ENCODE results near the gene ZBTB25. TPM values are rescaled to one million over a fixed set of nuclear protein-coding genes. Genes with fewer than 3 reads are reported as not detected.

ZBTB25 gene
- polyA plus RNA-seq, 1 donor (not counting 4 experiments of a cell fraction or from before 2014, with no cell fraction given): 6.8 TPM

DNA sequence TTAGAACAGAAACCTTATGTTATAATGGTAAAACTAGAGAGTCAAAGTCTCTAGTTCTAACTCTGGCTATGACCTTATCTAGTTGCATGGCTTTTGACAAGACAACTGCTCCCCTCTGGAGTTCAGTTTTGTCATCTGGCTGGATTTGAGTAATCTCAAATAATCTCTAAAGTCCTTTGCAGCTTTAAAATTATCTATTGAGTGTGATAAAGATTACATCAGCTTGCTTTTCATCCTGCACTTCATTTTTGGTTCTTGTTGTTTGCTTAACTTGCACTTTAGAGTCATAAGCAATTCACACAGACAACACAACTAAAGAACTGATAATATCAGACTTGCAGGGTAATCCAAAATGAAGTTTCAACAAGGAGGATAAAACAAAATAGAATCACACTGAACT lies 36.1 kb downstream of the ZBTB25 start:
- Histone ChIP-seq H3K27ac (ENCODE audit: control insufficient read depth, insufficient read depth, low read length) (no peak overlapping the region), H2AFZ (ENCODE audit: control insufficient read depth, low read length) (no peak overlapping the region), H3K79me2 (ENCODE audit: control insufficient read depth, insufficient read depth, low read length) (no peaks in the 10 kb centered on the region), H3K4me2 (ENCODE audit: control insufficient read depth, extremely low read depth, insufficient read depth, low read depth, low read length) (no peak overlapping the region), H3K4me1 (ENCODE audit: control insufficient read depth, extremely low read depth, insufficient read depth, low read length) (peaks cover 13% of the 10 kb centered on the region), H3K9me3 (ENCODE audit: control insufficient read depth, low read depth, low read length) (no peaks in the 10 kb centered on the region), H3K27me3 (ENCODE audit: control insufficient read depth, extremely low read depth, insufficient read depth, low read length) (no peaks in the 10 kb centered on the region), H3K4me3 (ENCODE audit: control insufficient read depth in 2 of 3, extremely low read depth in 1 of 3, insufficient read depth in 2 of 3, low read depth in 1 of 3, low read length in 3 of 3) (no peak overlapping the region), H3K36me3 (ENCODE audit: control insufficient read depth in 2 of 2, extremely low read depth in 1 of 2, insufficient read depth in 2 of 2, low read length in 2 of 2) (no peaks in the 10 kb centered on the region), H3K9ac (ENCODE audit: control insufficient read depth, extremely low read depth, insufficient read depth, low read length) (no peak overlapping the region), H4K20me1 (ENCODE audit: control insufficient read depth, extremely low read depth, insufficient read depth, low read length) (no peaks in the 10 kb centered on the region), H3K9me1 (ENCODE audit: control insufficient read depth, extremely low read depth, insufficient read depth, low read length) (no peaks in the 10 kb centered on the region)
- dilution Hi-C loops (cut with MboI; ENCODE audit: extremely low pct_ligation_motif_present, low sequenced_read_pairs): no loop called here
- no peak for FAIRE-seq
- no peak for DNase-seq (ENCODE audit: low read depth, low spot score)
- TF ChIP-seq EZH2 (IDR thresholded peaks at IDR 0.05; ENCODE audit: low read length): no peak
- TF ChIP-seq, protein P1, sequence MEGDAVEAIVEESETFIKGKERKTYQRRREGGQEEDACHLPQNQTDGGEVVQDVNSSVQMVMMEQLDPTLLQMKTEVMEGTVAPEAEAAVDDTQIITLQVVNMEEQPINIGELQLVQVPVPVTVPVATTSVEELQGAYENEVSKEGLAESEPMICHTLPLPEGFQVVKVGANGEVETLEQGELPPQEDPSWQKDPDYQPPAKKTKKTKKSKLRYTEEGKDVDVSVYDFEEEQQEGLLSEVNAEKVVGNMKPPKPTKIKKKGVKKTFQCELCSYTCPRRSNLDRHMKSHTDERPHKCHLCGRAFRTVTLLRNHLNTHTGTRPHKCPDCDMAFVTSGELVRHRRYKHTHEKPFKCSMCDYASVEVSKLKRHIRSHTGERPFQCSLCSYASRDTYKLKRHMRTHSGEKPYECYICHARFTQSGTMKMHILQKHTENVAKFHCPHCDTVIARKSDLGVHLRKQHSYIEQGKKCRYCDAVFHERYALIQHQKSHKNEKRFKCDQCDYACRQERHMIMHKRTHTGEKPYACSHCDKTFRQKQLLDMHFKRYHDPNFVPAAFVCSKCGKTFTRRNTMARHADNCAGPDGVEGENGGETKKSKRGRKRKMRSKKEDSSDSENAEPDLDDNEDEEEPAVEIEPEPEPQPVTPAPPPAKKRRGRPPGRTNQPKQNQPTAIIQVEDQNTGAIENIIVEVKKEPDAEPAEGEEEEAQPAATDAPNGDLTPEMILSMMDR (optimal IDR thresholded peaks at IDR 0.05 in 1 of 3, IDR thresholded peaks at IDR 0.05 in 1 of 3, conservative IDR thresholded peaks at IDR 0.05 in 1 of 3; ENCODE audit: extremely low read depth in 1 of 3, insufficient read depth in 2 of 3, low read length in 3 of 3): no peak

GRCh38 chr14:64467101-64467500 lies 36.5 kb downstream of the ZBTB25 start:
- no peak overlapping the region for H2AFZ ChIP-seq (ENCODE audit: control insufficient read depth, low read length)
- H3K4me3 ChIP-seq (ENCODE audit: control insufficient read depth in 2 of 3, extremely low read depth in 1 of 3, insufficient read depth in 2 of 3, low read depth in 1 of 3, low read length in 3 of 3): no peak overlapping the region
- H3K4me1 ChIP-seq (ENCODE audit: control insufficient read depth, extremely low read depth, insufficient read depth, low read length): peaks cover 13% of the 10 kb centered on the region
- peaks cover 0 to 1% of the 10 kb centered on the region in 2 experiments for H3K36me3 ChIP-seq (ENCODE audit: control insufficient read depth in 2 of 2, extremely low read depth in 1 of 2, insufficient read depth in 2 of 2, low read length in 2 of 2)
- no peak overlapping the region for H3K9ac ChIP-seq (ENCODE audit: control insufficient read depth, extremely low read depth, insufficient read depth, low read length)
- dilution Hi-C loops (cut with MboI; ENCODE audit: extremely low pct_ligation_motif_present, low sequenced_read_pairs): no loop called here
- H3K9me1 ChIP-seq (ENCODE audit: control insufficient read depth, extremely low read depth, insufficient read depth, low read length): no peaks in the 10 kb centered on the region
- H3K4me2 ChIP-seq (ENCODE audit: control insufficient read depth, extremely low read depth, insufficient read depth, low read depth, low read length): no peak overlapping the region
- H3K27ac ChIP-seq (ENCODE audit: control insufficient read depth, insufficient read depth, low read length): no peak overlapping the region
- H3K79me2 ChIP-seq (ENCODE audit: control insufficient read depth, insufficient read depth, low read length): no peaks in the 10 kb centered on the region
- H3K27me3 ChIP-seq (ENCODE audit: control insufficient read depth, extremely low read depth, insufficient read depth, low read length): no peaks in the 10 kb centered on the region
- DNase-seq (ENCODE audit: low read depth, low spot score): no peak
- H3K9me3 ChIP-seq (ENCODE audit: control insufficient read depth, low read depth, low read length): no peaks in the 10 kb centered on the region
- no peaks in the 10 kb centered on the region for H4K20me1 ChIP-seq (ENCODE audit: control insufficient read depth, extremely low read depth, insufficient read depth, low read length)
- FAIRE-seq: no peak
- TF ChIP-seq, protein P1 (optimal IDR thresholded peaks at IDR 0.05 in 1 of 3, IDR thresholded peaks at IDR 0.05 in 1 of 3, conservative IDR thresholded peaks at IDR 0.05 in 1 of 3; ENCODE audit: extremely low read depth in 1 of 3, insufficient read depth in 2 of 3, low read length in 3 of 3): no peak
- no peak for TF ChIP-seq EZH2 (IDR thresholded peaks at IDR 0.05; ENCODE audit: low read length)
